ENCODE results near the gene POMT2.

POMT2 gene

DNA sequence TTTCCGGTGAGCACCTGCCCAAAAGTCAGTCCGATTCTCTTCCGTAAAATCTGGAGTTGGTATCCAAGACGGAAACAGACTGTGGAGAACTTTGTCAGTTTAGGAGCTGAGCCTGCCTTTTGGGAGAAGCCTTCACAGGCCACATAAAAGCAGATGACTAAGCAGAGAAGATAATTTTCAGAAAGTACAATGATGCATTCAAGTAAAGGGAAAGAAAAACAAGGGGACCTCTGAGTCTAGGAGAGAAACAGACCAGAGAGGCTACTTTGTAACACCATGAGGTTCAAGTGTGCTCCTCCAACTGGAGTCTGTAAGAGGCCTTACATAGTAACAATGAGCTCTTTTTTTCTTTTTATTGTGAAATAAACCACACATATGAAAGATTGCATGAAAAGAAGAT, 35.1 kb upstream of the POMT2 start:
- no peaks in the 10 kb centered on the region for H3K27me3 ChIP-seq (replicated peaks)
- no peak overlapping the region for H3K27ac ChIP-seq
- DNase-seq = no peak
- TF ChIP-seq, protein P1, sequence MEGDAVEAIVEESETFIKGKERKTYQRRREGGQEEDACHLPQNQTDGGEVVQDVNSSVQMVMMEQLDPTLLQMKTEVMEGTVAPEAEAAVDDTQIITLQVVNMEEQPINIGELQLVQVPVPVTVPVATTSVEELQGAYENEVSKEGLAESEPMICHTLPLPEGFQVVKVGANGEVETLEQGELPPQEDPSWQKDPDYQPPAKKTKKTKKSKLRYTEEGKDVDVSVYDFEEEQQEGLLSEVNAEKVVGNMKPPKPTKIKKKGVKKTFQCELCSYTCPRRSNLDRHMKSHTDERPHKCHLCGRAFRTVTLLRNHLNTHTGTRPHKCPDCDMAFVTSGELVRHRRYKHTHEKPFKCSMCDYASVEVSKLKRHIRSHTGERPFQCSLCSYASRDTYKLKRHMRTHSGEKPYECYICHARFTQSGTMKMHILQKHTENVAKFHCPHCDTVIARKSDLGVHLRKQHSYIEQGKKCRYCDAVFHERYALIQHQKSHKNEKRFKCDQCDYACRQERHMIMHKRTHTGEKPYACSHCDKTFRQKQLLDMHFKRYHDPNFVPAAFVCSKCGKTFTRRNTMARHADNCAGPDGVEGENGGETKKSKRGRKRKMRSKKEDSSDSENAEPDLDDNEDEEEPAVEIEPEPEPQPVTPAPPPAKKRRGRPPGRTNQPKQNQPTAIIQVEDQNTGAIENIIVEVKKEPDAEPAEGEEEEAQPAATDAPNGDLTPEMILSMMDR (IDR thresholded peaks at IDR 0.05; ENCODE audit: low read depth, low read length, missing control alignments) = no peak
- in situ Hi-C loops (cut with HindIII; ENCODE audit: low pct_ligation_motif_present, low sequenced_read_pairs) = no loop called here
- no peaks in the 10 kb centered on the region for H3K36me3 ChIP-seq (replicated peaks)
- H3K4me3 ChIP-seq (ENCODE audit: low read depth, low read length) = no peak overlapping the region

DNA sequence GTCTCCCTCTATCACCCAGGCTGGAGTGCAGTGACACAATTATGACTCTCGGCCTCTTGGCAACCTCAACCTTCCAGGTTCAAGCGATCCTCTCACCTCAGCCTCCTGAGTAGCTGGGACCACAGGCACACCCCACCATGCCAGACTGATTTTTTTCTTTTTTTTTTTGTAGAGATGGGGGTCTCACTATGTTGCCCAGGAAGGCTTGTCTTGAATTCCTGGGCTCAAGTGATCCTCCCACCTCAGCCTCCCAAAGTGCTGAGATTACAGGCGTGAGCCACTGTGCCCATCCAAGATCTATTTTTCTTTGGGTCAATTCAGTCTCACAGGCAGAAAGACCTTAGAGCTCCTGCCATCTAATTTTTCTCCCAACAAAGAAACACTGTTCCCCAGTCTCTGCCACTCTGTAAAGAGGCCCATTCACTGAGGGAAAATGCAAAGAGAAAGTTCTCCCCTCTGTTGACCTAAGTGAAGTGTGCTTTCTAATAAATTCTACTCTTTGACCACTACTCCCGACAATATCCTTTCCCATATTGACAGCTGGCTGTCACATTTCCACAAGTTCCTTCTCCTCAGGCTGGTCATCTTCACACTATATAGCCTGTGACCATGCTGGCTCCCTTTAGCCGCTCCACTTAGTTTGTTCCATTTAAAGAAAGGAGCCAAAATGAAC, 32.9 kb upstream of the POMT2 start:
- H3K27me3 ChIP-seq (replicated peaks) = no peaks in the 10 kb centered on the region
- in situ Hi-C loops (cut with HindIII; ENCODE audit: low pct_ligation_motif_present, low sequenced_read_pairs) = no loop called here
- H3K36me3 ChIP-seq (replicated peaks) = no peaks in the 10 kb centered on the region
- no peak overlapping the region for H3K27ac ChIP-seq
- TF ChIP-seq, protein P1 (IDR thresholded peaks at IDR 0.05; ENCODE audit: low read depth, low read length, missing control alignments) = no peak
- DNase-seq = no peak
- H3K4me3 ChIP-seq (ENCODE audit: low read depth, low read length) = no peak overlapping the region

DNA sequence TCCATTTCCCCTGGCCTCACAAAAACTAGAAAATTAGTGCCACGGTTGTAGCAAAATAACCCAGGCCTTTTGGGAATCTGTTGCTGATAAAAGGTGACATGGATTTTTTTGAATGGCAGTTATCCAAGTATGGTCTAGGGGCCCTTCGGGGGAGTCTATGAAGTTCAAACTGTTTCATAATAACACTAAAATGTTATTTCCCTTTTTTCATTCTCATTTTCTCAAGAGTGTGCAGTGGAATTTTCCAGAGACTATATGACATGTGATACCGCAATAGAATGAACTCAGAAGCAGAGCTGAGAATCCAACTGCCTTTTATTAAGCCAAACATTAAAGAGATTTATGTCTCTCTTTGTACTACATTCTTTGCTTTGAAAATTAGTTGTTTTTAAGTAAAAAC, 27.1 kb upstream of the POMT2 start:
- Histone ChIP-seq H3K4me3 (ENCODE audit: low read depth, low read length) (no peak overlapping the region), H3K27ac (no peak overlapping the region), H3K36me3 (replicated peaks) (no peaks in the 10 kb centered on the region), H3K27me3 (replicated peaks) (no peaks in the 10 kb centered on the region)
- TF ChIP-seq, protein P1 (IDR thresholded peaks at IDR 0.05; ENCODE audit: low read depth, low read length, missing control alignments) = no peak
- in situ Hi-C loops (cut with HindIII; ENCODE audit: low pct_ligation_motif_present, low sequenced_read_pairs) = no loop called here
- no peak for DNase-seq

DNA sequence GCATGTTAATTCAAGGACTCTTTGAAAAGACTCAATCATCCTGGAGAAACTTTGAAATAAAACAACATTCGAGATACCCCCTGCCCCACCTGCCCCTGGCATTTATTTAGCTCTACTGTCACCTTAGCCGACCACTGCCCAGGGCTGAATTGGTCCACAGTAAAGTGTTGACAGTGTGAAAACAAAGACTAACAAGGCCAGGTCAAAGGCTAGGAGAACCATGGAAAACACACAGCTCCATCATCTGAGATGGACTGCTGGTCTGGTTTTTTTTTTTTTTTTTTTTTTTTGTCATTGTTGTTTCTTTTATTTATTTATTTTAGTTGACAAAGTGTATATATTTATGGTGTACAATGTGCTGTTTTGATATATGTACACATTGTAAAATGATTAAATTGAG, 25.8 kb upstream of the POMT2 start:
- in situ Hi-C loops (cut with HindIII; ENCODE audit: low pct_ligation_motif_present, low sequenced_read_pairs) = no loop called here
- Histone ChIP-seq H3K4me3 (ENCODE audit: low read depth, low read length) (no peak overlapping the region), H3K27me3 (replicated peaks) (no peaks in the 10 kb centered on the region), H3K27ac (no peak overlapping the region), H3K36me3 (replicated peaks) (peaks cover 3% of the 10 kb centered on the region)
- TF ChIP-seq, protein P1 (IDR thresholded peaks at IDR 0.05; ENCODE audit: low read depth, low read length, missing control alignments) = no peak
- no peak for DNase-seq

DNA sequence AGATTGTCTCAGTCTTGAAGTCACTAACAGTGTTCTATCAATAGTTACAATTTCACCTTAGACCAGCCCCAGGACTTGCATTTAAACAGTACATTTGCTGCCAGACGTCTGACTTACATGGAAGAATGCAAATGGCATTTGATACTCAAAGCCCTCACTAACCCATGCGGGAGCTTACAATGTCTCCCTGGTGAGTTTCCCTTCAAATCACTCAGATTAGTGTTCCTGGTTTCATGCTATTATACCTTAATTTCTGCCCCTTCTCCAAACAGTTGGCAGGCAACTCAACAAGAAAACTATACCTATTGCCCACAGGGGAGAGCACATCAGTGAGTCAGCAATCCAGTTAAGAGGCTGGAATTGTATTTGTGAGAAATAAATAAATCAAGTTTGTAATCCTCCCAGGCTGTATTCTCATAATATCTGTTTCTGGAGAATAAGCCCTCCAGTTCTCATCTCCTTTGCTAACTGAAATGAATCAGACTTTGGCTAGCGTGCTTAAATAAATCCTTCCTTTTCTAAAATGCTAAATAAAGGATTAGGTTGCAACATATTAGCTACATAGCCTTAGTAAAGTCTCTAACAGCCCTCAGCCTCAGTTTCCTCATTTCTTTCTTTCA, 23.8 kb upstream of the POMT2 start:
- no peak overlapping the region for H3K27ac ChIP-seq
- no peaks in the 10 kb centered on the region for H3K27me3 ChIP-seq (replicated peaks)
- no peak overlapping the region for H3K4me3 ChIP-seq (ENCODE audit: low read depth, low read length)
- H3K36me3 ChIP-seq (replicated peaks) = peaks cover 10% of the 10 kb centered on the region
- TF ChIP-seq, protein P1 (IDR thresholded peaks at IDR 0.05; ENCODE audit: low read depth, low read length, missing control alignments) = no peak
- DNase-seq = no peak
- in situ Hi-C loops (cut with HindIII; ENCODE audit: low pct_ligation_motif_present, low sequenced_read_pairs) = no loop called here

DNA sequence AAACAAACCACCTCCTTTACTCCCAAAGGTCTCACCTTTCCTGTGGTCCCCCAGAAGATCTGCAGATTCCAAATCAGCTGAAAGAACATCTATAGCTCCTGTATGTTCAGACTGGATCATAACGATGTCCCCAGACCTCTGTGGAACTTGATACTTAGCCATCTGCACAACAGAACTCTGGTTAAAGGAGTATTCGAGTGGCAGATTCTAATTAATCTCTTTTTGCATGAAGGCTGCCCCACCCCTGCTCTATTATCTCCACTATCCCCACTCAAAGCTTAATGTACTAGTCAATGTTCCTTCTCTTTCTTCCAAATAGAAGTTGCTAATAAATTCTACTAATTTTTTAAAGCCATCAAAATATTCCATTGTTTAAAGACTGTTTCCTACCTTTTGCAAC, 23.0 kb upstream of the POMT2 start:
- in situ Hi-C loops (cut with HindIII; ENCODE audit: low pct_ligation_motif_present, low sequenced_read_pairs) = no loop called here
- peaks cover 10% of the 10 kb centered on the region for H3K36me3 ChIP-seq (replicated peaks)

More for the DNA sequence above, 23.0 kb upstream of the POMT2 start:
- Histone ChIP-seq H3K27ac (no peak overlapping the region), H3K4me3 (ENCODE audit: low read depth, low read length) (no peak overlapping the region), H3K27me3 (replicated peaks) (no peaks in the 10 kb centered on the region)
- DNase-seq = no peak
- TF ChIP-seq, protein P1 (IDR thresholded peaks at IDR 0.05; ENCODE audit: low read depth, low read length, missing control alignments) = no peak
